ENCODE results near the gene MSX1. TPM values are rescaled to one million over a fixed set of nuclear protein-coding genes. Genes with fewer than 3 reads are reported as not detected.

MSX1 gene
- total RNA-seq, 2 experiments from 2014 or later = 0.16 to 0.61 TPM

- no peaks in the 10 kb centered on the region for H3K36me3 Mint-ChIP-seq (ENCODE audit: low read depth)
- CTCF ChIA-PET = interaction anchor here (1.0 kb wide), 1 partner anchor 13 kb away, joined by 3 read pairs; no protein-coding TSS in a partner anchor
- H3K4me3 Mint-ChIP-seq = no peak overlapping the region
- intact Hi-C loops (cut with micrococcal nuclease) = no loop called here
- H3K27ac Mint-ChIP-seq = no peak overlapping the region
- no peak for ATAC-seq
- POLR2A ChIA-PET = no interaction called here
- peaks cover 50% of the 10 kb centered on the region for H3K27me3 Mint-ChIP-seq
- no peak for TF ChIP-seq CTCF (IDR thresholded peaks at IDR 0.05)
- peaks cover 13% of the 10 kb centered on the region for H3K4me1 Mint-ChIP-seq (ENCODE audit: low read depth)
- peaks cover 1% of the 10 kb centered on the region for H3K9me3 Mint-ChIP-seq
- no peak for DNase-seq
These were observed 9.8 kb upstream of the MSX1 start for GRCh38 chr4:4849524-4850193.

- intact Hi-C loops (cut with micrococcal nuclease) = no loop called here
These were observed 8.4 kb upstream of the MSX1 start for GRCh38 chr4:4851081-4851480.

GRCh38 chr4:4851906-4852305 is 7.6 kb upstream of the MSX1 start:
- ChIA-PET POLR2A (no interaction called here), CTCF (interaction anchor here (1.8 kb wide), 1 partner anchor 11 kb away, joined by 9 read pairs; no protein-coding TSS in a partner anchor)
- Mint-ChIP-seq H3K9me3 (peaks cover 1% of the 10 kb centered on the region), H3K36me3 (ENCODE audit: low read depth) (no peaks in the 10 kb centered on the region), H3K4me3 (no peak overlapping the region), H3K27me3 (peaks cover 65% of the 10 kb centered on the region), H3K4me1 (ENCODE audit: low read depth) (peaks cover 25% of the 10 kb centered on the region), H3K27ac (no peak overlapping the region)
- no peak for ATAC-seq
- no peak for TF ChIP-seq CTCF (IDR thresholded peaks at IDR 0.05)
- intact Hi-C loops (cut with micrococcal nuclease) = no loop called here
- no peak for DNase-seq

More at GRCh38 chr4:4851081-4851480, 8.4 kb upstream of the MSX1 start:
- Mint-ChIP-seq H3K36me3 (ENCODE audit: low read depth) (no peaks in the 10 kb centered on the region), H3K27me3 (peaks cover 60% of the 10 kb centered on the region), H3K27ac (no peak overlapping the region), H3K9me3 (peaks cover 1% of the 10 kb centered on the region), H3K4me3 (no peak overlapping the region), H3K4me1 (ENCODE audit: low read depth) (peaks cover 20% of the 10 kb centered on the region)
- ChIA-PET POLR2A (no interaction called here), CTCF (no interaction called here)
- DNase-seq = no peak
- no peak for ATAC-seq
- TF ChIP-seq CTCF (IDR thresholded peaks at IDR 0.05) = no peak

- DNase-seq (peak; percentile 47), ATAC-seq (peak; percentile 59)
- Mint-ChIP-seq H3K27me3 (peaks cover 68% of the 10 kb centered on the region), H3K4me1 (ENCODE audit: low read depth) (peaks cover 30% of the 10 kb centered on the region), H3K27ac (no peak overlapping the region), H3K4me3 (peak overlapping the region; percentile 48), H3K36me3 (ENCODE audit: low read depth) (no peaks in the 10 kb centered on the region), H3K9me3 (peaks cover 3% of the 10 kb centered on the region)
- intact Hi-C loops (cut with micrococcal nuclease) = no loop called here
- CTCF ChIA-PET = interaction anchor here (1.8 kb wide), 1 partner anchor 11 kb away, joined by 9 read pairs; no protein-coding TSS in a partner anchor
- peak; percentile 19 for TF ChIP-seq CTCF (IDR thresholded peaks at IDR 0.05)
- POLR2A ChIA-PET = interaction anchor here (0.6 kb wide), 1 partner anchor 74 kb away, joined by 3 read pairs; no protein-coding TSS in a partner anchor
These were observed 6.7 kb upstream of the MSX1 start for GRCh38 chr4:4852591-4853362.

- Mint-ChIP-seq H3K36me3 (ENCODE audit: low read depth) (peaks cover 2% of the 10 kb centered on the region), H3K27ac (peak overlapping the region; percentile 25), H3K4me1 (ENCODE audit: low read depth) (peaks cover 32% of the 10 kb centered on the region), H3K27me3 (peaks cover 69% of the 10 kb centered on the region), H3K9me3 (peaks cover 3% of the 10 kb centered on the region), H3K4me3 (peak overlapping the region; percentile 48)
- CTCF ChIA-PET = interaction anchor here (1.8 kb wide), 1 partner anchor 10 kb away, joined by 9 read pairs; no protein-coding TSS in a partner anchor
- POLR2A ChIA-PET = no interaction called here
- ATAC-seq (no peak), DNase-seq (no peak)
- intact Hi-C loops (cut with micrococcal nuclease) = no loop called here
- no peak for TF ChIP-seq CTCF (IDR thresholded peaks at IDR 0.05)
These were observed 6.1 kb upstream of the MSX1 start for GRCh38 chr4:4853371-4853823.

Data from activated CD8-positive, alpha-beta T cell treated with anti-CD3 and anti-CD28 coated beads for 36 hours (primary cell).